Measurements from ENCODE around the gene DIS3L2.
"Not testable (repeated sequence)": the region's sequence is repeated elsewhere in the genome, so short reads cannot be mapped to it uniquely, and the experiment has no call there.

GRCh38 chr2:232385058-232385457, 423.5 kb downstream of the DIS3L2 start:
- not testable (repeated sequence) for TF ChIP-seq CTCF (IDR thresholded peaks at IDR 0.05); RELA (CRISPR knock-in tag; IDR thresholded peaks at IDR 0.05; ENCODE audit: borderline replicate concordance); AFF4 (CRISPR knock-in tag; IDR thresholded peaks at IDR 0.05; ENCODE audit: borderline replicate concordance); ZNF423 (CRISPR knock-in tag; IDR thresholded peaks at IDR 0.05); ZNF317 (CRISPR knock-in tag; IDR thresholded peaks at IDR 0.05; ENCODE audit: borderline replicate concordance, low read depth); NR2C2 (CRISPR knock-in tag; IDR thresholded peaks at IDR 0.05); USF1 (CRISPR knock-in tag; IDR thresholded peaks at IDR 0.05); ESRRA (CRISPR knock-in tag; IDR thresholded peaks at IDR 0.05; ENCODE audit: borderline replicate concordance); FOXP1 (CRISPR knock-in tag; IDR thresholded peaks at IDR 0.05; ENCODE audit: borderline replicate concordance); FOXK1 (CRISPR knock-in tag; IDR thresholded peaks at IDR 0.05); MAX (CRISPR knock-in tag; IDR thresholded peaks at IDR 0.05); CREM (CRISPR knock-in tag; IDR thresholded peaks at IDR 0.05); E2F1 (CRISPR knock-in tag; IDR thresholded peaks at IDR 0.05); KAT7 (CRISPR knock-in tag; IDR thresholded peaks at IDR 0.05; ENCODE audit: borderline replicate concordance)

Data from WTC11 (cell line).